SKM-1 treated with dmso at 0.1 percent for 144 hours (cell line): ENCODE results near the gene RBM43.

ENCODE experiments used
- DNase-seq: peaks from one replicate; lab custom pipeline; 2025; ENCODE audit not compliant: unreplicated experiment; lab: John Stamatoyannopoulos, UW

Gene RBM43

DNA sequence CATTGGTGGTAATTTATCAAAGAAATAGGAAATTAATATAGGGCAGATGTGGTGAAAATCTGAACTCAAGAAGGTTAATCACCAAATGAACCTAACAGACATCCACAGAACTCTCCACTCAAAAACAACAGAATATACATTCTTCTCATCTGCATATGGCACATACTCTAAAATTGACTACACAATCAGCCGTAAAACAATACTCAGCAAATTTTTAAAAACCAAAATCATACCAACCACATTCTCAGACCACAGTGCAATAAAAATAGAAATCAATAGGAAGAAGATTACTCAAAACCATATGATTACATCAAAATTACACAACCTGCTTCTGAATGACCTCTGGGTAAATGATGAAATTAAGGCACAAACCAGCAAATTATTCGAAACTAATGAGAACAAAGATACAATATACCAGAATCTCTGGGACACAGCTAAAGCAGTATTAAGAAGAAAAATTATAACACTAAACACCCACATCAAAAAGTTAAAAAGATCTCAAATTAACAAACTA is 31.0 kb downstream of the RBM43 start:
- DNase-seq, result no peak

DNA sequence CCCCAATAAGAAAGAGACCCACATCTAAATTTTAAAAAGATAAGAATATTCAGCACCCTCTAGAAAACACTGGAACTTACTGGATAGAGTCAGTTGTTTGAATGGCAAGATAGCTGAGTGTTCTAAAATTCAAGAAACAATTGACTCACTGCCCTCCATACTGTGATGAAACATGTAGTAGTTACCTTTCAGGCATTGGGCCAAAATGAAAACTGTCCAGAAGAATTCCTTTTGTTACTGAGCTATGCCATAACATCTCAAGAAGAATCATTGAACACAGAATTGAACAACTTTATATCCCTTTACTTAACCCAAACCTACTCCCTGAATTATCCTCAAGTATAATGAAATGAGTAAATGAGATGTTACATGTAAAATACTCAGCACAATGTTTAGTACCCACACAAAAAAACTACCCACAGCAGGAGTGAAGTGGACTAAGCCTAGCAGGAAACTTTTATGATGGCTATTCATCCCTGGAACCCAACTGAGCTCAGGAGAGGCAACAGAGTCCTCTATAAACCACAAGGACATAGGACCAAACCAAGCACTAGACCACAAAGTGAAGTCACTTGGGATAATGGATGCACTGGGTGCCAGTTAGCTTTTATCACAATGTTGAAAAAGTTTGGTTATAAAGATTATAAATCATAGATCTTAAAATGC is 32.7 kb downstream of the RBM43 start:
- no peak for DNase-seq

DNA sequence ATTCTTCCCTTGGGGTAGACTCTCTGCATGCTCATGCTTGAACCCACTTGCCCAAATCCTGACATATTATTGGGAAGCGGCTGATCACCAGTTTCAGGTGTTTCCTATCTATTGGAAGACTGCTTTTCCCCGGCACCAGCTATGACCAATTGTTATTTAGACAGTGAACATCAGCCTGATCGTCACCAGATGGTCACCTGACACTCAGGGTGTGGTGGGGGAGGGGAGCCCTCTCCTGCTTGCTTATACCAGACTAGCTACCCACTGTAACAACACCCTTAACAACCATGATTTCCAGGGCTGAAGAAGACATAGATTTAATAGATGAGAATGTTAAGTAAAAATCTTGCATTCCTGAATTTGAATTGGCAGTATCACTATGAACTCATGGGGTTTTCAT is 44.3 kb downstream of the RBM43 start:
- DNase-seq, result no peak

- no peak for DNase-seq
Measured at GRCh38 chr2:151207100-151207499, 54.6 kb downstream of the RBM43 start.

- DNase-seq, result no peak
Measured at GRCh38 chr2:151206446-151206968, 55.2 kb downstream of the RBM43 start.

- no peak for DNase-seq
Measured at GRCh38 chr2:151205571-151205970, 56.1 kb downstream of the RBM43 start.

DNA sequence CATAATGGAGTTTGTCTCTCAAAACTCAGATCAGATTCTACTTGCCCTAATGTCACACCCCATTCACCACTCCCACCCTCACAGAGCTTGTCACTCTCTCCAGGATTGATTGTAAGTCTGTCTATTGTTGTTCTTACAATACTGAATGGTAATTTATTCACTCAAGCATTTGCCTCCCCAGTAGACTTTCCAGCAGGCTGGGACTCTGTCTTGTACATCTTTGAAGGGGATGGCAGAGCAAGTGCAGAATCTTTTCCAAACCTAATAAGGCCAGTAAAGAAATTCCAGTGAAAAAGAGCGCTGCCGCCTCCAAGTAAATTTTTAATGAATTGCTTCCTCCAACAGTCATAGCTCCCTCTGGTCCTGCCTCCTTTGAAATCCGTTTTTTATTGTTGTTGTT is 56.9 kb downstream of the RBM43 start:
- no peak for DNase-seq

DNA sequence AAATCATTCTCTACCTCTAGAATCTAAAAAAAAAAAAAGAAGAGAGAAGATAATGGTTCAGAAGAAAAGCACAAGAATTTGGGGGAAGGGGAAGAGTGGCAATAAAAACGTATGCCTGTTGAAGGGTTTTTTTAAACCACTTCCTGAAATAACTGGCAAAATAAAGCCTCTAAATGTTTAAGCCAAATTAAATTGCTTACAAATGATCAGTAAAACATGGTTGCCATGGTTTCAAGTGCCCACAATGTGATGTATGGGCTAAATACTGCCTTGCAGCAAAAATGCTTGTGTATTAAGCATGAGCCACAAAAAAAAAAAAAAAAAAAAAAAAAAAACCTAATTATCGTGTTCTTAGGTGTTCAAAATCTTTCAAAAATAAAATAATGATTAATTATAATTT is 60.8 kb downstream of the RBM43 start:
- DNase-seq, result no peak

DNA sequence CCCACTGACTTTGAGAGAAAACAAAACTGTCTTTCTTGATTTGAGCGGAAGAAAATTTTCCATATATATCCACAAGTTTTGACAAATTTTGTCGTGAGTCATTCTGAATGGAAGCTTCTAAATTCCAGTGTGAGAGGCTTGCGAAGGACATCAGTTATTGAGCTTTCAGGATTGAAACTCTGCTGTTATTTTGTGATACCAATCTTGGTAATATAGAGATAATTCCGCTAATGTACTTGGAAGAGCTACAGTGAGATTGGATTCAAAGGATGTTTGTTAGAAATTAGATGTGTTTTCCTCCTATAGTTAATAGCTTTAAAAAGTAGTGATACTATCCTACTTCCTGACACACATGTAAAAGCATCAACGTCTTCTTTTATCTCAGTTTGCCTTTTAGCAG is 61.4 kb downstream of the RBM43 start:
- no peak for DNase-seq

GRCh38 chr2:151198645-151199044 is 63.0 kb downstream of the RBM43 start:
- no peak for DNase-seq
